HG03064 (cell line): ENCODE measurements around the gene KRTAP12-1.
"Not testable (repeated sequence)": the region's sequence is repeated elsewhere in the genome, so short reads cannot be mapped to it uniquely, and the experiment has no call there.

Source experiments
- ATAC-seq: cut with Tn5 transposase; IDR thresholded peaks from one replicate; pipeline ENCODE4 v1.9.1; 2021; ENCODE audit warnings: low read depth; ENCODE audit not compliant: unreplicated experiment

Gene KRTAP12-1

GRCh38 chr21:44648557-44649311 is 33.2 kb downstream of the KRTAP12-1 start:
- ATAC-seq: no peak

- no peak for ATAC-seq
Observed at GRCh38 chr21:44647222-44647552, 34.8 kb downstream of the KRTAP12-1 start.

GRCh38 chr21:44646366-44647221 is 35.4 kb downstream of the KRTAP12-1 start, which contains the start of gene KRTAP10-11:
Gene KRTAP10-11 (plus strand): TSS chr21:44646414. CDS start chr21:44646459, 45 bp downstream.
- not testable (repeated sequence) for ATAC-seq

- ATAC-seq: no peak
Observed at GRCh38 chr21:44644878-44645277, 37.1 kb downstream of the KRTAP12-1 start.

- ATAC-seq: no peak
Observed at GRCh38 chr21:44643741-44644310, 38.1 kb downstream of the KRTAP12-1 start.

GRCh38 chr21:44640761-44641160 is 41.2 kb downstream of the KRTAP12-1 start:
- ATAC-seq: no peak

GRCh38 chr21:44639331-44639655 is 42.7 kb downstream of the KRTAP12-1 start:
- no peak for ATAC-seq

- ATAC-seq: not testable (repeated sequence)
Observed at GRCh38 chr21:44638506-44639330, 43.2 kb downstream of the KRTAP12-1 start.

- ATAC-seq: not testable (repeated sequence)
Observed at GRCh38 chr21:44637851-44638348, 44.1 kb downstream of the KRTAP12-1 start.

- no peak for ATAC-seq
Observed at GRCh38 chr21:44637018-44637850, 44.7 kb downstream of the KRTAP12-1 start, which contains the start of gene KRTAP10-10. Gene KRTAP10-10 (plus strand): TSS chr21:44637356. CDS start chr21:44637418, 62 bp downstream.

- no peak for ATAC-seq
Observed at GRCh38 chr21:44636209-44637017, 45.5 kb downstream of the KRTAP12-1 start.

- ATAC-seq: no peak
Observed at GRCh38 chr21:44632067-44632466, 49.9 kb downstream of the KRTAP12-1 start.
